ENCODE measurements around the gene TNXB. TPM values are rescaled to one million over a fixed set of nuclear protein-coding genes. Genes with fewer than 3 reads are reported as not detected.
"Not testable (repeated sequence)": the region's sequence is repeated elsewhere in the genome, so short reads cannot be mapped to it uniquely, and the experiment has no call there.

The TNXB gene
- total RNA-seq, 1 donor from 2014 or later = 6.0 TPM

GRCh38 chr6:32058511-32058963 lies 50.6 kb downstream of the TNXB start:
- no peak for TF ChIP-seq CTCF (IDR thresholded peaks at IDR 0.05; ENCODE audit: partially characterized antibody, unreplicated experiment)
- Mint-ChIP-seq H3K27ac (ENCODE audit: unreplicated experiment) (no peak overlapping the region), H3K36me3 (ENCODE audit: unreplicated experiment) (no peaks in the 10 kb centered on the region), H3K4me3 (ENCODE audit: unreplicated experiment) (no peak overlapping the region), H3K4me1 (ENCODE audit: low read depth, unreplicated experiment) (no peaks in the 10 kb centered on the region), H3K9me3 (ENCODE audit: unreplicated experiment) (no peaks in the 10 kb centered on the region), H3K27me3 (ENCODE audit: unreplicated experiment) (peaks cover 12% of the 10 kb centered on the region)
- no peak for DNase-seq

GRCh38 chr6:32057966-32058365 lies 51.2 kb downstream of the TNXB start:
- Mint-ChIP-seq H3K9me3 (ENCODE audit: unreplicated experiment) (no peaks in the 10 kb centered on the region), H3K36me3 (ENCODE audit: unreplicated experiment) (no peaks in the 10 kb centered on the region), H3K27ac (ENCODE audit: unreplicated experiment) (no peak overlapping the region), H3K4me3 (ENCODE audit: unreplicated experiment) (no peak overlapping the region), H3K4me1 (ENCODE audit: low read depth, unreplicated experiment) (no peaks in the 10 kb centered on the region), H3K27me3 (ENCODE audit: unreplicated experiment) (peaks cover 12% of the 10 kb centered on the region)
- no peak for DNase-seq
- TF ChIP-seq CTCF (IDR thresholded peaks at IDR 0.05; ENCODE audit: partially characterized antibody, unreplicated experiment) = no peak

GRCh38 chr6:32056254-32056653 lies 52.9 kb downstream of the TNXB start:
- DNase-seq = no peak

GRCh38 chr6:32055756-32056155 lies 53.4 kb downstream of the TNXB start:
- not testable (repeated sequence) for DNase-seq; H3K27me3 Mint-ChIP-seq (ENCODE audit: unreplicated experiment); H3K27ac Mint-ChIP-seq (ENCODE audit: unreplicated experiment); H3K9me3 Mint-ChIP-seq (ENCODE audit: unreplicated experiment); H3K36me3 Mint-ChIP-seq (ENCODE audit: unreplicated experiment); H3K4me1 Mint-ChIP-seq (ENCODE audit: low read depth, unreplicated experiment); H3K4me3 Mint-ChIP-seq (ENCODE audit: unreplicated experiment)

More at GRCh38 chr6:32056254-32056653, 52.9 kb downstream of the TNXB start:
- Mint-ChIP-seq H3K36me3 (ENCODE audit: unreplicated experiment) (no peaks in the 10 kb centered on the region), H3K4me1 (ENCODE audit: low read depth, unreplicated experiment) (no peaks in the 10 kb centered on the region), H3K4me3 (ENCODE audit: unreplicated experiment) (no peak overlapping the region), H3K27ac (ENCODE audit: unreplicated experiment) (no peak overlapping the region), H3K9me3 (ENCODE audit: unreplicated experiment) (no peaks in the 10 kb centered on the region), H3K27me3 (ENCODE audit: unreplicated experiment) (peaks cover 8% of the 10 kb centered on the region)
- no peak for TF ChIP-seq CTCF (IDR thresholded peaks at IDR 0.05; ENCODE audit: partially characterized antibody, unreplicated experiment)

GRCh38 chr6:32053314-32053713 lies 55.8 kb downstream of the TNXB start:
- H3K4me3 Mint-ChIP-seq (ENCODE audit: unreplicated experiment); H3K4me1 Mint-ChIP-seq (ENCODE audit: low read depth, unreplicated experiment); DNase-seq; H3K27ac Mint-ChIP-seq (ENCODE audit: unreplicated experiment); H3K36me3 Mint-ChIP-seq (ENCODE audit: unreplicated experiment); H3K9me3 Mint-ChIP-seq (ENCODE audit: unreplicated experiment): not testable (repeated sequence)
- peaks cover 11% of the 10 kb centered on the region for H3K27me3 Mint-ChIP-seq (ENCODE audit: unreplicated experiment)

- peak; percentile 13 for DNase-seq
- not testable (repeated sequence) for H3K4me1 Mint-ChIP-seq (ENCODE audit: low read depth, unreplicated experiment); H3K36me3 Mint-ChIP-seq (ENCODE audit: unreplicated experiment); H3K9me3 Mint-ChIP-seq (ENCODE audit: unreplicated experiment); H3K27ac Mint-ChIP-seq (ENCODE audit: unreplicated experiment); H3K4me3 Mint-ChIP-seq (ENCODE audit: unreplicated experiment)
- H3K27me3 Mint-ChIP-seq (ENCODE audit: unreplicated experiment) = peaks cover 14% of the 10 kb centered on the region
Observed at GRCh38 chr6:32052626-32053025, 56.5 kb downstream of the TNXB start.

GRCh38 chr6:32050562-32050961 lies 58.6 kb downstream of the TNXB start:
- no peaks in the 10 kb centered on the region for H3K36me3 Mint-ChIP-seq (ENCODE audit: unreplicated experiment)
- peaks cover 11% of the 10 kb centered on the region for H3K27me3 Mint-ChIP-seq (ENCODE audit: unreplicated experiment)

GRCh38 chr6:32049736-32050135 lies 59.4 kb downstream of the TNXB start:
- not testable (repeated sequence) for H3K27ac Mint-ChIP-seq (ENCODE audit: unreplicated experiment)

More at GRCh38 chr6:32050562-32050961, 58.6 kb downstream of the TNXB start:
- Mint-ChIP-seq H3K27ac (ENCODE audit: unreplicated experiment) (no peak overlapping the region), H3K4me1 (ENCODE audit: low read depth, unreplicated experiment) (no peaks in the 10 kb centered on the region), H3K9me3 (ENCODE audit: unreplicated experiment) (no peaks in the 10 kb centered on the region), H3K4me3 (ENCODE audit: unreplicated experiment) (no peak overlapping the region)
- peak; percentile 5 for DNase-seq
- TF ChIP-seq CTCF (IDR thresholded peaks at IDR 0.05; ENCODE audit: partially characterized antibody, unreplicated experiment) = no peak

GRCh38 chr6:32049149-32049548 lies 60.0 kb downstream of the TNXB start:
- H3K4me1 Mint-ChIP-seq (ENCODE audit: low read depth, unreplicated experiment); H3K9me3 Mint-ChIP-seq (ENCODE audit: unreplicated experiment); H3K36me3 Mint-ChIP-seq (ENCODE audit: unreplicated experiment); DNase-seq; H3K27me3 Mint-ChIP-seq (ENCODE audit: unreplicated experiment); H3K27ac Mint-ChIP-seq (ENCODE audit: unreplicated experiment); H3K4me3 Mint-ChIP-seq (ENCODE audit: unreplicated experiment): not testable (repeated sequence)

More at GRCh38 chr6:32049736-32050135, 59.4 kb downstream of the TNXB start:
- H3K4me3 Mint-ChIP-seq (ENCODE audit: unreplicated experiment); H3K36me3 Mint-ChIP-seq (ENCODE audit: unreplicated experiment); DNase-seq; H3K4me1 Mint-ChIP-seq (ENCODE audit: low read depth, unreplicated experiment); H3K9me3 Mint-ChIP-seq (ENCODE audit: unreplicated experiment): not testable (repeated sequence)
- H3K27me3 Mint-ChIP-seq (ENCODE audit: unreplicated experiment) = peaks cover 11% of the 10 kb centered on the region
